ACC112 (cell line): ENCODE data around the gene PPP2R1B.

Experiments used
- H2AFZ ChIP-seq: fragments of 200-600 bp; sonication (generic); one replicate; pipeline ENCODE4 v1.6.0; 2017; ENCODE audit warnings: antibody characterized with exemption, low read length; ENCODE audit not compliant: unreplicated experiment
- H3K27ac ChIP-seq: fragments of 200-600 bp; sonication (generic); 2 replicates; pipeline ENCODE4 v1.5.1; 2014; ENCODE audit warnings: low read depth, mild to moderate bottlenecking, antibody characterized with exemption, low read length, moderate library complexity
- H3K27me3 ChIP-seq: fragments of 200-600 bp; sonication (generic); 2 replicates; pipeline ENCODE4 v1.6.1; 2014; ENCODE audit warnings: mild to moderate bottlenecking, antibody characterized with exemption, low read length, moderate library complexity, mixed read lengths; ENCODE audit not compliant: insufficient read depth
- H3K36me3 ChIP-seq: fragments of 200-600 bp; sonication (generic); 2 replicates; pipeline ENCODE4 v1.6.1; 2016; ENCODE audit warnings: mild to moderate bottlenecking, antibody characterized with exemption, low read length, moderate library complexity, mixed read lengths; ENCODE audit not compliant: insufficient read depth
- H3K4me1 ChIP-seq: fragments of 200-600 bp; sonication (generic); one replicate; pipeline ENCODE4 v1.6.1; 2016; ENCODE audit warnings: low read length, mixed read lengths; ENCODE audit not compliant: insufficient read depth, unreplicated experiment, control insufficient read depth
- H3K4me3 ChIP-seq: fragments of 200-600 bp; sonication (generic); 2 replicates; pipeline ENCODE4 v1.5.1; 2014; ENCODE audit warnings: mild to moderate bottlenecking, low read depth, low read length
- H3K79me2 ChIP-seq: fragments of 200-600 bp; sonication (generic); one replicate; pipeline ENCODE4 v1.6.0; 2016; ENCODE audit warnings: low read length; ENCODE audit not compliant: control insufficient read depth, unreplicated experiment, insufficient read depth

PPP2R1B gene

DNA sequence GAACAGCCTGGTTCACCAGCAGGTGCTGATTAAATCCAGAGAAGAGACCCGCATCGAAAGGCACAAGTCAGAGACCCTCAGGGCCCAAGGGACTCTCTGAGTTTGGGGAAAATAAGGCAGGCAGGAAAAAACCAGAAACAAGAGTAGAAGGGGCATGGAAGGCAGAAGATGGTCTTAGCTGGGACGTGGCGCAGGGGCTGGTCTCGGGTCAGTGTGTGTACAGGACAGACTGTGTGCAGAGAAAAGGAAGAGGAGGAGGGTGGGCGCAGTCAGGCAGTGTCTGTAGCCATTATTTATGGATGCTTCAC, 31.3 kb downstream of the PPP2R1B start:
- Histone ChIP-seq H3K4me1 (peaks cover 70% of the 10 kb centered on the region), H3K79me2 (no peaks in the 10 kb centered on the region), H3K4me3 (peak overlapping the region; percentile 68), H2AFZ (no peak overlapping the region), H3K36me3 (no peaks in the 10 kb centered on the region), H3K27ac (peak overlapping the region; percentile 98), H3K27me3 (no peaks in the 10 kb centered on the region)

DNA sequence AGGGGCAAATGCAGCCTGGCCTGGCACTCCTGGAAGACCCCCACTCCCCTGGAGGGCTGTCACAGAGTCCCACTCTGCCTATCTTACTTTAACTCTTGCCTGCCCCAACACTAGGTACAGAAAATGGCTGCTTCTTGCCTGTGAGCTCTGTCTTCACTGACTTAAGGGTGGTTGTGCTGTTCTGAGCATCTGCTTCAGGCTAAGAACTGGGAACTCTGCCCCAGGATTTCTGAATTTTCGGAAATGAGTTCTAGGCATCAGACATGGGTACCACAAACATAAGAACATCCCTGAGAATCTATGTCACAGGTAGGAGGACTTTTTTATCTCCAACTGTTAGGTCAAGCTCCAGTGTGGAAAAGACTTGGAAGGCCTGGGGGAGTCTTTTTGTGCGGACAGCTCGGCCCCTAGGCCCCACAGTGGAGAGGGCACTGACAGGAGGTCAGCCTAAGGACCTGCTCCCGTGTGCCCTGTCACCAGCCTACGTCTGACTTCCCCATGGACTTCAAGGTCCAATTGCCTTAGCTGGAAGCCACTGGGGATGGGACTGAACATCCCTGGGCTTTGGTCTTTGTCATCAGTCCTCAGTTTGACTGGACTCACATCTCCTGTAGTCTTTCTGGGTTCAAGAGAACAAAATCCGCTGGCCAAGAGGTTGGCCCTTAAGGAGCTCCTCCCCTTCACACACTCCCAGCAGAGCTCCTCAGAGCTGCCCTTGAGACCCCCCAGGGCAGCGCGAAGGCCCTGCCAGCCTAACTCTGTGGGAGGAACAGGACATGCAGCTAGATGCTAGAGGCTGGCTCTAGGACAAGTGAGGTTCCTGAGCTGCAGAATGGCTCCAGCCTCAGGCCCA, 31.9 kb downstream of the PPP2R1B start:
- no peaks in the 10 kb centered on the region for H3K36me3 ChIP-seq
- H3K79me2 ChIP-seq, result no peaks in the 10 kb centered on the region
- no peak overlapping the region for H2AFZ ChIP-seq
- H3K4me3 ChIP-seq, result peak overlapping the region; percentile 68
- peaks cover 70% of the 10 kb centered on the region for H3K4me1 ChIP-seq
- H3K27me3 ChIP-seq, result no peaks in the 10 kb centered on the region
- peak overlapping the region; percentile 98 for H3K27ac ChIP-seq

DNA sequence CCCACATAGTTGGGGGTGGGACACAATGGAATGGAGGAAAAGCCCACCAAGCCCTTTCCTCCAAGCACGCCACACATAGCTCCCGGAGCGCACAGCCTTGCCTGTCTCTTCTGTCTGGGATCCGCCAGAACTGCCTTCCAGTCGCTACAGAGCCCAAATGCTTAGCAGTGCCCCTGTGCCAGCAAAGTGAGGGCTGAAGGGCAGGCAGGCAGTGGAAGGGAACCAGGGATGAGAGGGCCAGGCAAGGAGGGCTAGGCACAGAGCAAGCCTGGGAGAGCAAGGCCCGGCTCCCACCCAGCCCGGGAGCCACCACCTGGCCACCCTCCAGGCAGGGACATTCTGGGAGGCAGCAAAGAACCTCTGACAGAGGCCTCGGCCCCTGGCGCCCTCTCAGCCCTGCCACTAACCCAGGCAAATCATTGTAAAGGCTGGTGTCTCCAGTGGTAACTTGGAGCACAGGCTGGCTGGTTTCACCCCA, 32.5 kb downstream of the PPP2R1B start:
- H3K79me2 ChIP-seq, result no peaks in the 10 kb centered on the region
- no peak overlapping the region for H3K4me3 ChIP-seq
- H2AFZ ChIP-seq, result no peak overlapping the region
- no peaks in the 10 kb centered on the region for H3K36me3 ChIP-seq
- peak overlapping the region; percentile 98 for H3K27ac ChIP-seq
- peaks cover 68% of the 10 kb centered on the region for H3K4me1 ChIP-seq
- H3K27me3 ChIP-seq, result no peaks in the 10 kb centered on the region

- H3K27ac ChIP-seq, result peak overlapping the region; percentile 98
- H3K27me3 ChIP-seq, result no peaks in the 10 kb centered on the region
- H3K4me3 ChIP-seq, result no peak overlapping the region
- H3K36me3 ChIP-seq, result no peaks in the 10 kb centered on the region
- no peaks in the 10 kb centered on the region for H3K79me2 ChIP-seq
- H3K4me1 ChIP-seq, result peaks cover 62% of the 10 kb centered on the region
- H2AFZ ChIP-seq, result no peak overlapping the region
These were observed 33.2 kb downstream of the PPP2R1B start for GRCh38 chr11:111733016-111733415.

GRCh38 chr11:111731821-111732220, 34.4 kb downstream of the PPP2R1B start:
- Histone ChIP-seq H3K4me1 (peaks cover 51% of the 10 kb centered on the region), H3K4me3 (no peak overlapping the region), H3K27ac (no peak overlapping the region), H3K36me3 (no peaks in the 10 kb centered on the region), H3K79me2 (no peaks in the 10 kb centered on the region), H2AFZ (no peak overlapping the region), H3K27me3 (no peaks in the 10 kb centered on the region)

DNA sequence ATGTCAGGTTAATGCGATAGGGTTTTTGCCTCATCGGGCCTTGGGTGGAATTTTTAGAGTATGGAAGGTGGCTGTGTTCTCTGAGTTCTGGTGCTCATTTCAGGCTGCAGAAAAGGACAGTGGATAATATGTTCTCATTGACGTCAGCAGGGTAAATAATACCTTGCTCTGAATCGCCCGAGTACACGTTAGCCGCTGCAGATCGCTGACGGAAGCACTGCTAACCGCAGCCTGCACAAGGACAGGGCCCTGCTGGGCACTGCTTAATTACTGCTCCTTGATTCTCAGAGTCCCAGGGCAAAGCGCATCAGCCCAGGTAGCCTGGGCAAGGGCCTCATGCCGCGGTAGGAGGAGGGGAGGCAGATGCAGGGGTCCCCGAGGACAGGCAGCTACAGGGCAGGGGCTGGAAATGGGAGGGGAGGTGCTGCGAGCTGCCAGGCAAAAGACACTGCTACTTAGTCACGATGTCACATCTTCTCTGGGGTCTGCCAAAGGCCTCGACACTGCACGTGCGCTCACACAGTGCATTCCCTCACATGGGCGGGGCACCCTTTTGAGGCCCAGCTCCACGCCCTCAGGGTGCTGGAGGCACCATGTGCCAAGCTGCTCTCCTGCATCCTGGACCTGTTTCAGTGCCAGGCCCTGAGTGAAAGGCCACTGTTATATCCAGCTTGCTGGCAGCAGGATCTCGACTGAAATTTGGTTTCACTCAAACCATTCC, 35.2 kb downstream of the PPP2R1B start:
- Histone ChIP-seq H3K4me1 (peaks cover 43% of the 10 kb centered on the region), H3K27me3 (no peaks in the 10 kb centered on the region), H2AFZ (no peak overlapping the region), H3K36me3 (0 out of 2 replicates have a peak, but pooled peaks cover under 1% of the 10 kb centered on the region), H3K27ac (no peak overlapping the region), H3K79me2 (no peaks in the 10 kb centered on the region), H3K4me3 (no peak overlapping the region)

- H3K27me3 ChIP-seq, result no peaks in the 10 kb centered on the region
- peaks cover 12% of the 10 kb centered on the region; the same call in 1 of the 2 replicates for H3K36me3 ChIP-seq
- no peak overlapping the region for H3K27ac ChIP-seq
- no peaks in the 10 kb centered on the region for H3K79me2 ChIP-seq
- peaks cover 35% of the 10 kb centered on the region for H3K4me1 ChIP-seq
- no peak overlapping the region for H2AFZ ChIP-seq
- H3K4me3 ChIP-seq, result no peak overlapping the region
These were observed 36.3 kb downstream of the PPP2R1B start for GRCh38 chr11:111729831-111730311.

DNA sequence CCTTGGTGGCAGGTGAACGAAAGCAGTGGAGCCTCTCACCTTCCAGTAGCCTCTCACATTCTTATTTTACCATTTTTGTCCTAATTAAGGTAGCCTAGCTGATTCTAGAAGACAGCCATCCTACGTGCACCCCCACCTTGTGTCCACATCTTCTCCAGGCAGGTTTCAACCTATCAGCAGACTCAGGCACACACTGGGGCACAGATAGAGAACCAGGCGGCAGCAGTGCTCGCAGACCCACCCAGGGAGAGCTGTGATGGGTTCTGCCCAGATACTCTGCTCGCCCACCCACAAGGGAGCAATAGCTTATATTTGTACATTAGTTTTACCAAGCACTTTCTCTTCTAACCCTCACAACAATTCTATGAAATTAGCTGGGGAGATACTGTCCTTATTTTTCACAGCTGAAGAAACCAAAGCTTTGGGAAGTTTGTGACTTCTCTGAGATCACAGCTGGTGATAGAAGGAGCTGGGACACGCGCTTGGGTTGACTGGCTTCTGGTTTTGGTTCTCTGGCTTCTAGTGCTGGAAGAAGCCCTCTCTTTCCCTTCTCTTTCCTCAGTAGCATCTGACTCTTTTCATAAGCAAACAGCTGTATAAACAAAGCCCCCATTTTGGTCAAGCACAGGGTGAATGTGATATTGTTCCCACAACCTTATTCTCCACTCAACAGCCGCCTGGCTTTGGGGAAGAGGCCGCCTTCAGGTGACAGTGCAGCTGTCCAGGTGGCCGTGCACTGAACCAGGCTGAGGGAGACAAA, 36.9 kb downstream of the PPP2R1B start:
- H3K4me1 ChIP-seq, result peaks cover 28% of the 10 kb centered on the region
- no peaks in the 10 kb centered on the region for H3K79me2 ChIP-seq
- no peak overlapping the region for H3K27ac ChIP-seq
- H3K4me3 ChIP-seq, result no peak overlapping the region
- H3K36me3 ChIP-seq, result peaks cover 16% of the 10 kb centered on the region; the same call in 1 of the 2 replicates
- H2AFZ ChIP-seq, result no peak overlapping the region
- H3K27me3 ChIP-seq, result no peaks in the 10 kb centered on the region

GRCh38 chr11:111727431-111727830, 38.8 kb downstream of the PPP2R1B start:
- H3K36me3 ChIP-seq, result peaks cover 25% of the 10 kb centered on the region; the same call in 1 of the 2 replicates
- H3K4me3 ChIP-seq, result no peak overlapping the region
- H2AFZ ChIP-seq, result no peak overlapping the region
- H3K27me3 ChIP-seq, result no peaks in the 10 kb centered on the region
- H3K4me1 ChIP-seq, result peaks cover 10% of the 10 kb centered on the region
- H3K27ac ChIP-seq, result no peak overlapping the region
- no peaks in the 10 kb centered on the region for H3K79me2 ChIP-seq

DNA sequence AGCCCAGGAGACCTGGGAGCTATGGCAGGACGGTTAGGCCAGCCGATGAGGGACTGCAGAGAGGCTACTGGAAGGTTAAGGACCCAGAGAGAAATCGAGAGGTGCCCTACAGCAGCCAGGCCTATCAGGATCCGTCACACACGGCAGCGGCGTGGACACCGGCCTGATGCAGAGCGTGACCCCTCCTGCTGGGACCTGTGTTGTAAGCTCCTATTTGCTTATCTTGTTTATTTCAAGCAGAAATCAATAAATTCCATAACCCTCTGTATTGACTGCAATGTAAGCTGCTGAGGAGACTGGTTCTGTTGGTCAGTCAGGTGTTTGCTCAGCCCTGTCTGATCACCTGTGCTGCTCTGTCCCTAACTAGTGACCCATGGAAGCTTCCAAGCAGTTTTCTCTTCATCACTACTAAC, 39.9 kb downstream of the PPP2R1B start:
- Histone ChIP-seq H3K36me3 (peaks cover 30% of the 10 kb centered on the region; the same call in 1 of the 2 replicates), H3K4me3 (no peak overlapping the region), H2AFZ (no peak overlapping the region), H3K27me3 (no peaks in the 10 kb centered on the region), H3K79me2 (no peaks in the 10 kb centered on the region), H3K4me1 (peaks cover 5% of the 10 kb centered on the region), H3K27ac (no peak overlapping the region)
